Measurements from ENCODE around the gene NKX2-2.

DNA sequence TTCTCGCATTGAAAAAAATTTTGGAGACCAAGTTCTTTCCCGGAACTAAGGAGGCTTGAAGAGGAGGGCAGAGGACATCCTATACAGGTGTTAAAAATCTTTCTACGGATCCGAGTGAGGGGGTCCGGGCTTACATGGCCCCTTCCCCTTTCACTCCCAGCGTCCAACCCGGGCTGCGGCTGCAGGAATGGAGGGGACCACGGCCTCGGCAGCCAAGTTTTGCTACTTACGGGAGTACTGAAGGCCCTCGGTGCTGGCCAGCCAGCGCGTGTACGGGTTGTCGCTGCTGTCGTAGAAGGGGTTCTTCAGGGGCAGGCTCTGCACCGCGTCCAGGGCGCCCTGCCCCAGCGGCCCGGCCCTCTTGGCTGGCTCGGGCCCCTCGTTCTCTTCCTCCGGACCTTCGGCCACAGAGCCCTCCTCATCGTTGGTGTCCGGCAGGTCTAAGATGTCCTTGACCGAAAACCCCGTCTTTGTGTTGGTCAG, 642 bp downstream of the NKX2-2 start:
- TF ChIP-seq LEF1 (IDR thresholded peaks at IDR 0.05; ENCODE audit: borderline replicate concordance), result no peak
- TF ChIP-seq SP1 (IDR thresholded peaks at IDR 0.05), result no peak
- TF ChIP-seq ELF4 (IDR thresholded peaks at IDR 0.05), result no peak
- TF ChIP-seq FOXA1 (IDR thresholded peaks at IDR 0.05), result no peak
- TF ChIP-seq SUZ12 (IDR thresholded peaks at IDR 0.05), result no peak
- TF ChIP-seq HDGF (IDR thresholded peaks at IDR 0.05; ENCODE audit: borderline replicate concordance), result no peak
- no peak for TF ChIP-seq BHLHE40 (IDR thresholded peaks at IDR 0.05; ENCODE audit: borderline replicate concordance)
- no peak for TF ChIP-seq FOXM1 (IDR thresholded peaks at IDR 0.05; ENCODE audit: borderline replicate concordance)
- no peak for TF ChIP-seq FOXK2 (IDR thresholded peaks at IDR 0.05)
- TF ChIP-seq NFRKB (IDR thresholded peaks at IDR 0.05), result no peak
- TF ChIP-seq, protein P1, sequence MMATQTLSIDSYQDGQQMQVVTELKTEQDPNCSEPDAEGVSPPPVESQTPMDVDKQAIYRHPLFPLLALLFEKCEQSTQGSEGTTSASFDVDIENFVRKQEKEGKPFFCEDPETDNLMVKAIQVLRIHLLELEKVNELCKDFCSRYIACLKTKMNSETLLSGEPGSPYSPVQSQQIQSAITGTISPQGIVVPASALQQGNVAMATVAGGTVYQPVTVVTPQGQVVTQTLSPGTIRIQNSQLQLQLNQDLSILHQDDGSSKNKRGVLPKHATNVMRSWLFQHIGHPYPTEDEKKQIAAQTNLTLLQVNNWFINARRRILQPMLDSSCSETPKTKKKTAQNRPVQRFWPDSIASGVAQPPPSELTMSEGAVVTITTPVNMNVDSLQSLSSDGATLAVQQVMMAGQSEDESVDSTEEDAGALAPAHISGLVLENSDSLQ (IDR thresholded peaks at IDR 0.05), result no peak
- no peak for TF ChIP-seq ARNT (IDR thresholded peaks at IDR 0.05)
